NT2/D1 (cell line): Measurements from ENCODE around the gene EFCC1.

Experiments
- SUZ12 ChIP-seq: IDR thresholded peaks from 2 replicates; pipeline ENCODE4 v1.6.1; 2011; ENCODE audit not compliant: insufficient read length, insufficient read depth; ENCODE audit errors: extremely low read depth
- YY1 ChIP-seq: IDR thresholded peaks from 2 replicates; pipeline ENCODE4 v1.6.1; 2011; ENCODE audit not compliant: insufficient read length, insufficient read depth
- ZNF274 ChIP-seq: IDR thresholded peaks from 2 replicates; pipeline ENCODE4 v1.6.1; 2011; ENCODE audit warnings: mild to moderate bottlenecking, low read depth, low read length

GRCh38 chr3:129018751-129019150 is 17.6 kb downstream of the EFCC1 start:
- TF ChIP-seq SUZ12 (no peak), ZNF274 (no peak), YY1 (no peak)
